Tibial nerve (tissue), 4 donors: ENCODE measurements around the gene ANKMY2.

Experiments used
- CTCF ChIP-seq, 5 experiments: fragments of 200-600 bp in 3 of 5; fragments of 450-650 bp in 2 of 5; sonication (generic) in 3 of 5; IDR thresholded peaks; one replicate each; pipeline ENCODE4 v1.5.1; 2016 to 2019; ENCODE audit warnings: antibody characterized with exemption in 5 of 5, mild to moderate bottlenecking in 3 of 5, moderate library complexity in 2 of 5
- EP300 ChIP-seq, 2 donors: sonication (generic); formaldehyde crosslinking; IDR thresholded peaks; one replicate each; pipeline ENCODE4 v1.6.1; 2017; ENCODE audit warnings: antibody characterized with exemption in 2 of 2, mild to moderate bottlenecking in 1 of 2
- POLR2A ChIP-seq, 2 donors: fragments of 450-650 bp; IDR thresholded peaks; one replicate each; pipeline ENCODE4 v1.6.1; 2017; ENCODE audit warnings: antibody characterized with exemption in 2 of 2, mild to moderate bottlenecking in 2 of 2, moderate library complexity in 2 of 2

- TF ChIP-seq EP300 (IDR thresholded peaks at IDR 0.05) (no peak), CTCF (IDR thresholded peaks at IDR 0.05) (no peak), POLR2A (IDR thresholded peaks at IDR 0.05) (no peak)
Observed at GRCh38 chr7:16581286-16581685, 64.3 kb downstream of the ANKMY2 start.
